HCT116 (cell line): ENCODE data around the gene DPF3. TPM values are rescaled to one million over a fixed set of nuclear protein-coding genes. Genes with fewer than 3 reads are reported as not detected.

ENCODE experiments used
- ATAC-seq: fragments of 200-7000 bp; cut with Tn5 transposase; 2 replicates; pipeline ENCODE4 v1.9.1; 2020; ENCODE audit warnings: mild to moderate bottlenecking, moderate library complexity
- BruUV-seq: library from RNA; stranded (reverse); fragments of 400-500 nt; replicated peaks from 2 replicates; lab custom pipeline; 2021; lab: Mats Ljungman, UMichigan
- CTCF ChIA-PET: fragments of 300-600 bp; sonication (Branson Sonifier 250); formaldehyde crosslinking; loops from one replicate; lab custom pipeline; 2021; ENCODE audit warnings: antibody characterized with exemption; lab: Charles Lee
- POLR2A ChIA-PET: fragments of 300-600, 350-600 bp; sonication (Branson Sonifier 250); formaldehyde crosslinking; loops from one replicate; lab custom pipeline; 2021; ENCODE audit warnings: antibody characterized with exemption; lab: Charles Lee
- RAD21 ChIA-PET, 2 experiments: fragments of 300-600 bp; sonication (Branson Sonifier 250); formaldehyde crosslinking; loops; one replicate each; lab custom pipeline; 2023; ENCODE audit warnings: low total read pairs in 2 of 2; ENCODE audit not compliant: uncharacterized antibody in 2 of 2, unreplicated experiment in 2 of 2, low non-redundant PET in 1 of 2; lab: Charles Lee
- DNase-seq: peaks from one replicate; pipeline ENCODE4 v3.0.0-alpha.2; 2010; ENCODE audit warnings: low read depth, low spot score
- H2AFZ ChIP-seq: fragments of 200-600 bp; shearing (Covaris generic), sonication (generic); 2 replicates; pipeline ENCODE4 v1.6.1; 2017; ENCODE audit warnings: low read depth, mixed run types, mixed read lengths, antibody characterized with exemption, low read length; ENCODE audit not compliant: poor library complexity, severe bottlenecking
- H3K27ac ChIP-seq: 2 replicates; pipeline ENCODE4 v1.5.1; 2012; ENCODE audit warnings: low read depth, low read length
- H3K27me3 ChIP-seq: fragments of 200-600 bp; sonication (generic); 2 replicates; pipeline ENCODE4 v1.6.1; 2016; ENCODE audit warnings: mixed run types, low read length, mixed read lengths; ENCODE audit not compliant: insufficient read depth
- H3K36me3 ChIP-seq, 2 experiments: fragments of 200-500 bp in 1 of 2; fragments of 200-600 bp in 1 of 2; sonication (Bioruptor generic) in 1 of 2; sonication (generic) in 1 of 2; 2 replicates each; pipeline versions ENCODE4 v1.5.1 to v1.6.1; 2014 to 2016; ENCODE audit warnings: low read length in 2 of 2, inconsistent platforms in 1 of 2, mixed read lengths in 1 of 2, mixed run types in 1 of 2; ENCODE audit not compliant: insufficient read depth in 2 of 2, control insufficient read depth in 1 of 2
- H3K4me1 ChIP-seq, 2 experiments: fragments of 200-600 bp in 1 of 2; sonication (generic) in 1 of 2; 2 replicates each; pipeline versions ENCODE4 v1.5.1 to v1.6.1; 2012 to 2017; ENCODE audit warnings: low read length in 2 of 2, inconsistent platforms in 1 of 2, mild to moderate bottlenecking in 1 of 2, mixed read lengths in 1 of 2, mixed run types in 1 of 2, moderate library complexity in 1 of 2; ENCODE audit not compliant: insufficient read depth in 2 of 2, control insufficient read depth in 1 of 2
- H3K4me2 ChIP-seq: fragments of 200-600 bp; sonication (generic); 2 replicates; pipeline ENCODE4 v1.6.1; 2017; ENCODE audit warnings: mixed run types, low read length, mixed read lengths
- H3K4me3 ChIP-seq, 2 experiments: fragments of 200-600 bp in 1 of 2; sonication (generic) in 1 of 2; replicated peaks in 1 of 2; 2 replicates each; pipeline ENCODE4 v1.5.1; 2011 to 2016; ENCODE audit warnings: low read length in 2 of 2, control low read depth in 1 of 2, low read depth in 1 of 2, mild to moderate bottlenecking in 1 of 2, mixed read lengths in 1 of 2, mixed run types in 1 of 2
- H3K79me2 ChIP-seq: fragments of 200-600 bp; sonication (generic); 2 replicates; pipeline ENCODE4 v1.6.1; 2017; ENCODE audit warnings: mild to moderate bottlenecking, mixed run types, low read length, moderate library complexity, mixed read lengths; ENCODE audit not compliant: insufficient read depth
- H3K9ac ChIP-seq: fragments of 200-600 bp; sonication (generic); 2 replicates; pipeline ENCODE4 v1.6.1; 2016; ENCODE audit warnings: low read length, mixed read lengths
- H3K9me2 ChIP-seq: fragments of 200-600 bp; sonication (generic), shearing (Covaris generic); 2 replicates; pipeline ENCODE4 v1.6.1; 2017; ENCODE audit warnings: mixed run types, mild to moderate bottlenecking, moderate library complexity; ENCODE audit not compliant: insufficient read depth
- H3K9me3 ChIP-seq, 2 experiments: fragments of 200-500 bp in 1 of 2; fragments of 200-600 bp in 1 of 2; sonication (Bioruptor generic) in 1 of 2; sonication (generic) in 1 of 2; 2 replicates each; pipeline ENCODE4 v1.6.1; 2014 to 2017; ENCODE audit warnings: low read length in 2 of 2, mixed read lengths in 2 of 2, inconsistent platforms in 1 of 2, low read depth in 1 of 2, mild to moderate bottlenecking in 1 of 2, mixed run types in 1 of 2, moderate library complexity in 1 of 2; ENCODE audit not compliant: control insufficient read depth in 1 of 2, insufficient read depth in 1 of 2
- H4K20me1 ChIP-seq: fragments of 200-600 bp; sonication (generic), shearing (Covaris generic); 2 replicates; pipeline ENCODE4 v1.6.1; 2017; ENCODE audit warnings: mixed run types, mild to moderate bottlenecking, moderate library complexity; ENCODE audit not compliant: insufficient read depth
- EGR1 ChIP-seq: IDR thresholded peaks from 2 replicates; pipeline ENCODE4 v1.6.1; 2012; ENCODE audit warnings: low read depth
- ELF1 ChIP-seq: IDR thresholded peaks from 2 replicates; pipeline ENCODE4 v1.6.1; 2012; ENCODE audit warnings: low read depth, borderline replicate concordance
- EZH2 ChIP-seq: fragments of 200-600 bp; sonication (generic); IDR thresholded peaks from 2 replicates; pipeline ENCODE4 v1.6.1; 2017; ENCODE audit warnings: antibody characterized with exemption, mixed run types
- JUND ChIP-seq: IDR thresholded peaks from 2 replicates; pipeline ENCODE4 v1.6.1; 2012
- POLR2AphosphoS5 ChIP-seq: IDR thresholded peaks from 2 replicates; pipeline ENCODE4 v1.6.1; 2011; ENCODE audit warnings: mild to moderate bottlenecking, low read depth, low read length, moderate library complexity
- SP1 ChIP-seq: IDR thresholded peaks from 2 replicates; pipeline ENCODE4 v1.6.1; 2012; ENCODE audit warnings: low read depth
- YY1 ChIP-seq: IDR thresholded peaks from 2 replicates; pipeline ENCODE4 v1.6.1; 2011; ENCODE audit warnings: low read length, low read depth, moderate library complexity, mild to moderate bottlenecking; ENCODE audit not compliant: insufficient replicate concordance; ENCODE audit errors: extremely low read depth
- intact Hi-C: fragments of 100-400 bp; cut with micrococcal nuclease; formaldehyde crosslinking; loops from 2 replicates; pipeline ENCODE4 v1.10.0; 2022
- total RNA-seq: library from RNA; stranded (reverse); gene quantifications from one replicate; pipeline ENCODE4 v1.2.1, GENCODE V29; 2021; ENCODE audit not compliant: unreplicated experiment
- TF ChIP-seq, protein P1 (sequence below): IDR thresholded peaks from 2 replicates; pipeline ENCODE4 v1.6.1; 2012
- TF ChIP-seq, protein P2 (sequence below), 3 experiments: fragments of 200-600 bp in 1 of 3; sonication (generic) in 1 of 3; IDR thresholded peaks in 2 of 3; conservative IDR thresholded peaks in 1 of 3; 2 replicates each; pipeline ENCODE4 v1.5.1; 2012 to 2017; ENCODE audit warnings: low read depth in 2 of 3, low read length in 2 of 3, antibody characterized with exemption in 1 of 3, borderline replicate concordance in 1 of 3, control low read depth in 1 of 3, mild to moderate bottlenecking in 1 of 3, mixed read lengths in 1 of 3, mixed run types in 1 of 3, moderate library complexity in 1 of 3; ENCODE audit not compliant: insufficient read depth in 1 of 3
- TF ChIP-seq, protein P3 (sequence below): IDR thresholded peaks from 2 replicates; pipeline ENCODE4 v1.6.1; 2012; ENCODE audit warnings: low read depth

The DPF3 gene
- total RNA-seq, 1 experiment from 2014 or later, result 0.27 TPM

- Histone ChIP-seq H3K36me3 (no peaks in the 10 kb centered on the region), H3K9me2 (no peaks in the 10 kb centered on the region), H4K20me1 (no peaks in the 10 kb centered on the region), H3K9me3 (no peaks in the 10 kb centered on the region), H3K27me3 (peaks cover 8% of the 10 kb centered on the region; the same call in 1 of the 2 replicates), H3K79me2 (no peaks in the 10 kb centered on the region), H3K4me3 (no peak overlapping the region), H3K4me1 (no peaks in the 10 kb centered on the region), H3K27ac (no peak overlapping the region), H2AFZ (no peak overlapping the region), H3K9ac (no peak overlapping the region), H3K4me2 (no peak overlapping the region)
- intact Hi-C loops, result no loop called here
- no TSS peak for BruUV-seq
- ChIA-PET CTCF (no interaction called here), RAD21 (no interaction called here), POLR2A (no interaction called here)
- TF ChIP-seq EGR1, result no peak
- no peak for TF ChIP-seq POLR2AphosphoS5
- TF ChIP-seq, protein P1, sequence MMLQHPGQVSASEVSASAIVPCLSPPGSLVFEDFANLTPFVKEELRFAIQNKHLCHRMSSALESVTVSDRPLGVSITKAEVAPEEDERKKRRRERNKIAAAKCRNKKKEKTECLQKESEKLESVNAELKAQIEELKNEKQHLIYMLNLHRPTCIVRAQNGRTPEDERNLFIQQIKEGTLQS, result no peak
- TF ChIP-seq, protein P2, sequence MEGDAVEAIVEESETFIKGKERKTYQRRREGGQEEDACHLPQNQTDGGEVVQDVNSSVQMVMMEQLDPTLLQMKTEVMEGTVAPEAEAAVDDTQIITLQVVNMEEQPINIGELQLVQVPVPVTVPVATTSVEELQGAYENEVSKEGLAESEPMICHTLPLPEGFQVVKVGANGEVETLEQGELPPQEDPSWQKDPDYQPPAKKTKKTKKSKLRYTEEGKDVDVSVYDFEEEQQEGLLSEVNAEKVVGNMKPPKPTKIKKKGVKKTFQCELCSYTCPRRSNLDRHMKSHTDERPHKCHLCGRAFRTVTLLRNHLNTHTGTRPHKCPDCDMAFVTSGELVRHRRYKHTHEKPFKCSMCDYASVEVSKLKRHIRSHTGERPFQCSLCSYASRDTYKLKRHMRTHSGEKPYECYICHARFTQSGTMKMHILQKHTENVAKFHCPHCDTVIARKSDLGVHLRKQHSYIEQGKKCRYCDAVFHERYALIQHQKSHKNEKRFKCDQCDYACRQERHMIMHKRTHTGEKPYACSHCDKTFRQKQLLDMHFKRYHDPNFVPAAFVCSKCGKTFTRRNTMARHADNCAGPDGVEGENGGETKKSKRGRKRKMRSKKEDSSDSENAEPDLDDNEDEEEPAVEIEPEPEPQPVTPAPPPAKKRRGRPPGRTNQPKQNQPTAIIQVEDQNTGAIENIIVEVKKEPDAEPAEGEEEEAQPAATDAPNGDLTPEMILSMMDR (IDR thresholded peaks at IDR 0.05 in 2 of 3, conservative IDR thresholded peaks at IDR 0.05 in 1 of 3; ENCODE audit: borderline replicate concordance in 1 of 3, insufficient read depth in 1 of 3, low read depth in 2 of 3, low read length in 2 of 3), result no peak
- TF ChIP-seq ELF1, result no peak
- TF ChIP-seq, protein P3, sequence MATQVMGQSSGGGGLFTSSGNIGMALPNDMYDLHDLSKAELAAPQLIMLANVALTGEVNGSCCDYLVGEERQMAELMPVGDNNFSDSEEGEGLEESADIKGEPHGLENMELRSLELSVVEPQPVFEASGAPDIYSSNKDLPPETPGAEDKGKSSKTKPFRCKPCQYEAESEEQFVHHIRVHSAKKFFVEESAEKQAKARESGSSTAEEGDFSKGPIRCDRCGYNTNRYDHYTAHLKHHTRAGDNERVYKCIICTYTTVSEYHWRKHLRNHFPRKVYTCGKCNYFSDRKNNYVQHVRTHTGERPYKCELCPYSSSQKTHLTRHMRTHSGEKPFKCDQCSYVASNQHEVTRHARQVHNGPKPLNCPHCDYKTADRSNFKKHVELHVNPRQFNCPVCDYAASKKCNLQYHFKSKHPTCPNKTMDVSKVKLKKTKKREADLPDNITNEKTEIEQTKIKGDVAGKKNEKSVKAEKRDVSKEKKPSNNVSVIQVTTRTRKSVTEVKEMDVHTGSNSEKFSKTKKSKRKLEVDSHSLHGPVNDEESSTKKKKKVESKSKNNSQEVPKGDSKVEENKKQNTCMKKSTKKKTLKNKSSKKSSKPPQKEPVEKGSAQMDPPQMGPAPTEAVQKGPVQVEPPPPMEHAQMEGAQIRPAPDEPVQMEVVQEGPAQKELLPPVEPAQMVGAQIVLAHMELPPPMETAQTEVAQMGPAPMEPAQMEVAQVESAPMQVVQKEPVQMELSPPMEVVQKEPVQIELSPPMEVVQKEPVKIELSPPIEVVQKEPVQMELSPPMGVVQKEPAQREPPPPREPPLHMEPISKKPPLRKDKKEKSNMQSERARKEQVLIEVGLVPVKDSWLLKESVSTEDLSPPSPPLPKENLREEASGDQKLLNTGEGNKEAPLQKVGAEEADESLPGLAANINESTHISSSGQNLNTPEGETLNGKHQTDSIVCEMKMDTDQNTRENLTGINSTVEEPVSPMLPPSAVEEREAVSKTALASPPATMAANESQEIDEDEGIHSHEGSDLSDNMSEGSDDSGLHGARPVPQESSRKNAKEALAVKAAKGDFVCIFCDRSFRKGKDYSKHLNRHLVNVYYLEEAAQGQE, result no peak
- TF ChIP-seq JUND, result no peak
- no peak for TF ChIP-seq YY1
- no peak for TF ChIP-seq SP1
- no peak for TF ChIP-seq EZH2
- no peak for DNase-seq
- no peak for ATAC-seq
Measured at GRCh38 chr14:72793156-72793939, 100.6 kb downstream of the DPF3 start.
